HepG2 (cell line): ENCODE measurements around the gene TSACC. TPM values are rescaled to one million over a fixed set of nuclear protein-coding genes. Genes with fewer than 3 reads are reported as not detected.
A peak's percentile ranks its signal among the peaks of the same experiment; 100 is the strongest.

Source experiments
- ATF1 ChIP-seq: IDR thresholded peaks from 2 replicates; pipeline ENCODE4 v1.6.1; 2016; ENCODE audit warnings: mild to moderate bottlenecking, control low read depth
- BCL3 ChIP-seq: sonication (generic); formaldehyde crosslinking; IDR thresholded peaks from 2 replicates; pipeline ENCODE4 v1.5.1; 2020; ENCODE audit warnings: mild to moderate bottlenecking, missing genetic modification reagents, moderate library complexity
- FOXM1 ChIP-seq: sonication (generic); formaldehyde crosslinking; IDR thresholded peaks from 2 replicates; pipeline ENCODE4 v1.5.0; 2020; ENCODE audit warnings: missing genetic modification reagents
- GATAD2A ChIP-seq: IDR thresholded peaks from 2 replicates; pipeline ENCODE4 v1.6.1; 2016
- IKZF4 ChIP-seq: sonication (generic); formaldehyde crosslinking; IDR thresholded peaks from 2 replicates; pipeline ENCODE4 v1.5.1; 2020; ENCODE audit warnings: borderline replicate concordance, mild to moderate bottlenecking, low read depth, missing genetic modification reagents; ENCODE audit errors: not compliant biosample characterization
- KAT7 ChIP-seq: IDR thresholded peaks from 2 replicates; pipeline ENCODE4 v1.6.1; 2018; ENCODE audit warnings: borderline replicate concordance, missing compliant biosample characterization
- KMT2A ChIP-seq: sonication (generic); formaldehyde crosslinking; IDR thresholded peaks from 2 replicates; pipeline ENCODE4 v1.4.0; 2020; ENCODE audit warnings: missing genetic modification reagents
- MTF2 ChIP-seq: sonication (generic); formaldehyde crosslinking; IDR thresholded peaks from 2 replicates; pipeline ENCODE4 v1.5.0; 2020; ENCODE audit warnings: missing genetic modification reagents, borderline replicate concordance
- ONECUT2 ChIP-seq: sonication (generic); formaldehyde crosslinking; IDR thresholded peaks from 2 replicates; pipeline ENCODE4 v1.4.0; 2020; ENCODE audit warnings: missing genetic modification reagents
- PTBP1 ChIP-seq: fragments of 200-400 bp; formaldehyde crosslinking; IDR thresholded peaks from 2 replicates; pipeline ENCODE4 v1.6.1; 2018; ENCODE audit warnings: low read length, low read depth; ENCODE audit not compliant: poor library complexity, severe bottlenecking
- TFDP2 ChIP-seq: sonication (generic); formaldehyde crosslinking; IDR thresholded peaks from 2 replicates; pipeline ENCODE4 v1.4.0; 2020; ENCODE audit warnings: missing genetic modification reagents
- YEATS4 ChIP-seq: sonication (generic); formaldehyde crosslinking; IDR thresholded peaks from 2 replicates; pipeline ENCODE4 v1.4.0; 2020; ENCODE audit warnings: missing genetic modification reagents, borderline replicate concordance
- ZBTB4 ChIP-seq: sonication (generic); formaldehyde crosslinking; IDR thresholded peaks from 2 replicates; pipeline ENCODE4 v1.4.0; 2020; ENCODE audit warnings: missing genetic modification reagents, mild to moderate bottlenecking, borderline replicate concordance
- ZNF350 ChIP-seq: sonication (generic); formaldehyde crosslinking; IDR thresholded peaks from 2 replicates; pipeline ENCODE4 v1.4.0; 2020; ENCODE audit warnings: mild to moderate bottlenecking, low read depth, missing genetic modification reagents, borderline replicate concordance
- ZNF430 ChIP-seq: sonication (generic); formaldehyde crosslinking; IDR thresholded peaks from 2 replicates; pipeline ENCODE4 v1.9.0; 2021; ENCODE audit warnings: mild to moderate bottlenecking, missing genetic modification reagents
- ZNF503 ChIP-seq: sonication (generic); formaldehyde crosslinking; IDR thresholded peaks from 2 replicates; pipeline ENCODE4 v1.4.0; 2020; ENCODE audit warnings: missing genetic modification reagents
- ZNF530 ChIP-seq: sonication (generic); formaldehyde crosslinking; IDR thresholded peaks from 2 replicates; pipeline ENCODE4 v1.5.0; 2020; ENCODE audit warnings: low read depth, mild to moderate bottlenecking, missing genetic modification reagents
- ZNF557 ChIP-seq: sonication (generic); formaldehyde crosslinking; IDR thresholded peaks from 2 replicates; pipeline ENCODE4 v1.4.0; 2020; ENCODE audit warnings: missing genetic modification reagents
- ZNF616 ChIP-seq: sonication (generic); formaldehyde crosslinking; IDR thresholded peaks from 2 replicates; pipeline ENCODE4 v1.5.0; 2020; ENCODE audit warnings: low read depth, mild to moderate bottlenecking, missing genetic modification reagents
- ZNF670 ChIP-seq: sonication (generic); formaldehyde crosslinking; IDR thresholded peaks from 2 replicates; pipeline ENCODE4 v1.8.0; 2022; ENCODE audit warnings: mild to moderate bottlenecking, missing genetic modification reagents, borderline replicate concordance
- ZNF781 ChIP-seq: sonication (generic); formaldehyde crosslinking; IDR thresholded peaks from 2 replicates; pipeline ENCODE4 v1.5.1; 2020; ENCODE audit warnings: borderline replicate concordance, mild to moderate bottlenecking, missing genetic modification reagents; ENCODE audit errors: not compliant biosample characterization
- ZNF792 ChIP-seq: IDR thresholded peaks from 2 replicates; pipeline ENCODE4 v1.6.1; 2016
- polyA plus RNA-seq, 8 experiments: library from polyadenylated mRNA; depleted of rRNA in 3 of 8; stranded (reverse) in 7 of 8; unstranded in 1 of 8; fragments of >200 nt; fragmentation: Illumina TruSeq in 4 of 8; extraction: Trizol in 4 of 8; gene quantifications; 2 replicates each; pipeline versions ENCODE4 v1.2.1 to v1.2.3, GENCODE V29; 2011 to 2016; ENCODE audit warnings: low read depth in 4 of 8, missing spikeins in 1 of 8, mixed read lengths in 1 of 8; ENCODE audit not compliant: insufficient read depth in 1 of 8
- total RNA-seq, 5 experiments: library from RNA; depleted of rRNA; stranded (reverse); fragments of >200 nt; fragmentation: Illumina TruSeq; extraction: Trizol; gene quantifications; 2 replicates each; pipeline ENCODE4 v1.2.3, GENCODE V29; 2016; ENCODE audit warnings: low read depth in 1 of 5

The TSACC gene
- total and polyA plus RNA-seq, 2 of the 13 experiments (the other 11 are each of a cell fraction or from before 2014, with no cell fraction given): 1.5 to 2.6 TPM

- TF ChIP-seq ZNF503 (CRISPR knock-in tag): 0 out of 2 replicates have a peak, but pooled peaks have one; percentile 5
- TF ChIP-seq BCL3 (CRISPR knock-in tag): peak; percentile 47; the same call in 1 of the 2 replicates
- no peak for TF ChIP-seq MTF2 (CRISPR knock-in tag)
- no peak; the same call in 1 of the 2 replicates for TF ChIP-seq ZNF670
- peak; percentile 60 for TF ChIP-seq IKZF4
- TF ChIP-seq ZNF792: no peak
- TF ChIP-seq ZNF430: peak; percentile 40; the same call in 1 of the 2 replicates
- peak; percentile 93 for TF ChIP-seq ZNF350 (CRISPR knock-in tag)
- peak; percentile 85 for TF ChIP-seq GATAD2A (CRISPR knock-in tag)
- TF ChIP-seq ONECUT2 (CRISPR knock-in tag): 0 out of 2 replicates have a peak, but pooled peaks have one; percentile 54
- TF ChIP-seq KMT2A (CRISPR knock-in tag): peak; percentile 26; the same call in 1 of the 2 replicates
- TF ChIP-seq PTBP1: peak; percentile 26
- peak; percentile 81; the same call in 1 of the 2 replicates for TF ChIP-seq YEATS4 (CRISPR knock-in tag)
- TF ChIP-seq FOXM1 (CRISPR knock-in tag): no peak
- no peak for TF ChIP-seq ATF1
- TF ChIP-seq ZNF557: no peak; the same call in 1 of the 2 replicates
- TF ChIP-seq ZNF781 (CRISPR knock-in tag): peak; percentile 78
- TF ChIP-seq ZNF530 (CRISPR knock-in tag): no peak
- TF ChIP-seq ZNF616: no peak
- TF ChIP-seq KAT7: no peak
- TF ChIP-seq TFDP2: 0 out of 2 replicates have a peak, but pooled peaks have one; percentile 46
- TF ChIP-seq ZBTB4 (CRISPR knock-in tag): peak; percentile 74; the same call in 1 of the 2 replicates
Observed at GRCh38 chr1:156291226-156292061, 46.9 kb upstream of the TSACC start (continued).
